GM12872 (cell line): ENCODE data around the gene EGLN1.

Experiments
- TF ChIP-seq, protein P1 (sequence below): IDR thresholded peaks from 3 replicates; pipeline ENCODE4 v1.5.1; 2011; ENCODE audit warnings: low read depth, mild to moderate bottlenecking, low read length, moderate library complexity; ENCODE audit not compliant: insufficient read depth

The EGLN1 gene

DNA sequence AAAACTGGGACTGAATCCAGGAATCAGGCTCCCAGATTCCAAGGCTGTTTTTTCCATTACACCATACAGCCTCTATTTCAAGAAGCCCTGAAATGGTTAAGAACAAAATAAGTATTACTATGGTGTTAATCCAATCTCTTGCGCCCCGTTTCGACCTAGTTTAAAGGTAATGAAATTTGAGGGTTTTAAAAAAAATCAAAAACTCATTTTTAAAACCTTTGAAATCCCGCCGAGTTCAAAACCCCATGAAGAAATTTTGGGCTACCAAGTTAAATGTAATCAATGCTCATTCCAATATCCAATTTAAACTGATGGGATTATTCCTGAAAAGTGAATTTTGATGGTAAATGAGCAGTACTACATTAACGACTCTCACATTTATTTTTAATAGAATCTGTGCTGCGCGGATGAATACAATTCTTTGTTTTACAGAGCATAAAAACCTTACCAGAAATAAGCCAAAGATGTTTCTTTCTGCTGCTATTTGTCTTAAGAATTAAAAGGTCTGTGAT is 767 bp upstream of the EGLN1 start:
- TF ChIP-seq, protein P1, sequence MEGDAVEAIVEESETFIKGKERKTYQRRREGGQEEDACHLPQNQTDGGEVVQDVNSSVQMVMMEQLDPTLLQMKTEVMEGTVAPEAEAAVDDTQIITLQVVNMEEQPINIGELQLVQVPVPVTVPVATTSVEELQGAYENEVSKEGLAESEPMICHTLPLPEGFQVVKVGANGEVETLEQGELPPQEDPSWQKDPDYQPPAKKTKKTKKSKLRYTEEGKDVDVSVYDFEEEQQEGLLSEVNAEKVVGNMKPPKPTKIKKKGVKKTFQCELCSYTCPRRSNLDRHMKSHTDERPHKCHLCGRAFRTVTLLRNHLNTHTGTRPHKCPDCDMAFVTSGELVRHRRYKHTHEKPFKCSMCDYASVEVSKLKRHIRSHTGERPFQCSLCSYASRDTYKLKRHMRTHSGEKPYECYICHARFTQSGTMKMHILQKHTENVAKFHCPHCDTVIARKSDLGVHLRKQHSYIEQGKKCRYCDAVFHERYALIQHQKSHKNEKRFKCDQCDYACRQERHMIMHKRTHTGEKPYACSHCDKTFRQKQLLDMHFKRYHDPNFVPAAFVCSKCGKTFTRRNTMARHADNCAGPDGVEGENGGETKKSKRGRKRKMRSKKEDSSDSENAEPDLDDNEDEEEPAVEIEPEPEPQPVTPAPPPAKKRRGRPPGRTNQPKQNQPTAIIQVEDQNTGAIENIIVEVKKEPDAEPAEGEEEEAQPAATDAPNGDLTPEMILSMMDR: no peak

DNA sequence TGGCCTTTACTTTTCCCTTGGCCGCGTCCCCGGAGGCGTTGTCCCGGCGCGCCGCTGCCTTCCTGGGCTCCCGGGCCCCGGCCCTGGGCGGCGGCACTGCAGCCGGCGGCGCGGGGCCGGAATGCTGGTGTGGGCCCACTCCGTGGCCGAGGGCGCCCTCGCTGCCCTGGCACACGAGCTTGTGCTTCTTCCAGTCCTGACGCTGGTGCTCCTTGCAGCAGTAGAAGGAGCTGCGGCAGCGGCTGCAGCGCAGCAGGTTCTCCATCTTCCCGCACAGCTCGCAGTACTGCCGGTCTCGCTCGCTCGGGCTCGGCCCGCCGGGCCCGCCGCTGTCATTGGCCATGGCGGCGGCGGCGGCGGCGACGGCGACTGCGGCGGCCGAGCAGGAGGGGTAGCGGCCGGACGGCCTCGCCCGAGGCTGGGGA is 529 bp downstream of the EGLN1 start:
- TF ChIP-seq, protein P1: no peak

DNA sequence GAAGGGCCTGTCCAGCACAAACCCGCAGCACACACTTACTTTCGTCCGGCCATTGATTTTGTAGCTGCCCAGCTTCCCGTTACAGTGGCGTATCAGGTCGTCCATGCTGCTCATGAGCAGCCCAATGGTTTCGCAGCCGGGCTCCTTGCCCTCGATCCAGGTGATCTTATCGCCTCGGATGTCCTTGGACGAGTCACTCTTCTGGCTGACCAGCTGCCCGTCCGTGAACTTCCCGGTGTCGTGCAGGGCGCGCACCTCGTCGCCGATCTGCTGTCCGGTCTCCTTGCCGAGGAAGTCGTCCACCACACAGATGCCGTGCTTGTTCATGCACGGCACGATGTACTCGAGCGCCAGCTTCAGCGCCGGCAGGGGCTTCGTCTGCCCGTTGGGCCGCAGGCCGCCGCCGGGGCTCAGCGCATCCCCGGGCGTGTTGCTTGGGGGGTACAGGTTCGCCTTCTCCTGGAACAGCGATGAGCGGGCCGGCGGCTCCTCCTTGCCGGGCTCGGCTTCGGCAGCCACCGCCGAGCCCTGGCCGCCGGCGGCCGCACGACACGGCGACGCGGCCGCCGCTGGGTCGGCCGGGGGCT is 1.0 kb downstream of the EGLN1 start:
- TF ChIP-seq, protein P1: no peak

DNA sequence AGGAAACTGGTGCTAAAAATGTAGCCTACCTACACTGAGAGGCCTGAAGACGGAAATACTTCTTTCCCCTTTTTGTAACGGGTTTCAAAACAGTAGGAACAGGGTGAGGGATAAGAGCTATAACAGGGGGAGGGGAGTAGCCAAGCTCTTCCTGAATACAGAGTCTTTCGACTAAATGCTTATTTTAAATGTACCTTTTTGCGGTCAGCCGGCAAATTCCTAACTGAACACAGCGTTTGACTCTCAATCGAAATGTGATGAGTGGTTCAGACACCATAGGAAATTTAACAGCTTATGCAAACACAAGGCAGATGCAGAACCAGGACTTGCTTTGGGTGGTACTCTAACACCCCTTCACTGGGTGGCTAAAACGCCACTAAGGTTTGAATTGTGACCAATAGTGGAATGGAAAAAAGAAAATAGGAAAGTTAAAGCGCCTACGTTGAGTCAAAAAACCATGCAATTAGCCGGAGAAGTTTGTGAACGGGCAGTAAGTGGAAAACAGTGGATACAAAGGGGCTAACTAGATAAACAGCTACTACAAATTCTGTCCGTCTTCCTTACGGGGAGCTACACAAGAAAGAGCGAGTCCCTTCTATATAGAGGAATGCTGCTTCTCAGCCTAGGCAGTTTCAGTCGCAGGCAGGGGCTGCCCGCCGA is 1.7 kb downstream of the EGLN1 start:
- TF ChIP-seq, protein P1: no peak

DNA sequence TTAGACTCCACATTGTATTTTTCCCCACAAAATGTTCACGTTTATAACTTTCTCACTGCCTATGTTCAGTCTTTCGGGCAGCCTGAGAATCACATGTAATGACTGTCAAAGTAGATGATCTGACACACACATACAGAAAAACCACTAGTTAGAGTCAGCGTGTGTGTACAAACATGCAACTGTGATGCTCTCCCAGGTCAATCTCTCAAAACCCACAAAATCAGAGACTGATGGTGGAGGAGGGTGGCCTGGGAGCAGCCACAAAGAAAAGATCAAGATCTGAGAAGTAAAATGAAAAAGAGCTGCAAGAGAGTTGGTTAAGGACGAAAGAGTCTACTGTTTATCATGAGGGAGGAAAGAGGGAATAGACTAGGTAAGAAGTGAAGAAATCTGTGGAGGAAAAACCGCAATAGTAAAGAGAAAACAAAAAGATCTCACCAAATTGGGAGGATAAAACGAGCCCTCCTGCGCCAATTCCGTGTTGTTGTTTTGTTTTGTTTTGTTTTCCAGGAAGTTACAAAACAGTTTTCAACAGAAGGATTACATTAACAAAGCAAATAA is 2.3 kb downstream of the EGLN1 start:
- TF ChIP-seq, protein P1: no peak

DNA sequence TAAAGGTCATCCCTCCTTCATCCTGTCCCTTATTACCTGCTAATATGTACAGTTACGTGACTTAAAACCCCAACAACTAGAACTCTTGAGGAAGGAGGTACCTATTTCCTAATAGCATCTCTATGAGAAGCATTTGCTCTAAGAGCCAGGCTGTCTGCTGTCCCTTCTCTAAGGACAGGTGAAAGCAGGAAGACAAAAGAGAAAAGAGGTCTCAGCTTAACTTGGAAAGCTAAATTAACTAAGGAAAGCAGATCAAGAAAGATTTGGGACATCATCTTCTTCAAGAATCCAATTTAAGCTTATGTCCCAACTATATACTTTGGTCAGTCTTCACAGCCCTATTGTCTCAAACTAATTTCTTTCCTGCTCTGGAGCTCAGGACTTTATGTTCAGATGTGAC is 2.9 kb downstream of the EGLN1 start:
- TF ChIP-seq, protein P1: no peak

DNA sequence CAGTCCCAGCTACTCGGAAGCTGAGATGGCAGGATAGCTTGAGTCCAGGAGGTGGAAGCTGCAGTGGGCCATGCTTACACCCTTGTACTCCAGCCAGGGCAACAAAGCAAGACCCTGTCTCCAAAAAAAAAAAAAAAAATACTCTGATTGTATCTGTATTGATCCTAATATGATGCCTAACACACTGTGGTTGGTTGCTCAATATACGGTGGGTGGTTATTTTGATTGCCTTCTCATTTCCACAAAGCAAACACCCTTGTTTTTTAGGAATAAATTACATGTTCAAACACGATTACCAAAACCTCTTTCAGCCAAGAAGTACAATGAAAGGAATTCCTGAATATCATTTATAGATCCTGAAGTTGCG is 3.4 kb downstream of the EGLN1 start:
- TF ChIP-seq, protein P1: no peak
